ENCODE results near the gene SDF4.

DNA sequence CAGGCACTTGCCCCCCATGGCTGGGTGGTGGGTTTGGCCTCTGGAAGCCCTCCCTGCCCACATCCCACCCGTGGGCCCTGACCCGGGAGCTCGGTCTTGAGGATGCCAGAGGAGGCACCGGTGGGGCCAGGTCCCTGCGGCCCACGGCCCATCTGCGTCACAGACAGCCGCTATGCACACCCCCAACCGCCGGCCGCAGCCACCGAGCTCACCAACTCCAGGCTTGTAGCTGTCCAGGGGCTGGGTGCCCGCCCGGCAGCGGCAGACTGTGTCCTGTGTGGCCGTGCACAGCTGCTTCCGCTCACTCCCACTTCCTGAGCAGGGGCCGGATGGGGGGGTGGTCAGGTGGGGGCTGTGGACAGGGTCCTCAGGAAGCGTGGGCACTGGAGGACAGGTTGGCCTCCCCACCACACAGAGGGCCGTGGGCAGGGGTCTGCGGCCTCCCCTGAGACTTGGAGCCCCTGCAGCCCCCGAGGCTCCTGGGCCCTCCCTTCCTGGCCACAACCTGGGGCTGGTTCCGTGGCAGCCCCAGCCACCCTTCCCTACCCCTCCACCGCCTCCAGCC is 18.9 kb downstream of the SDF4 start:
- TF ChIP-seq GATA3 (IDR thresholded peaks at IDR 0.05; ENCODE audit: low read depth, low read length) (no peak), GATA2 (IDR thresholded peaks at IDR 0.05; ENCODE audit: low read depth, low read length) (no peak)

Data from SH-SY5Y (cell line).